K562 (cell line): ENCODE measurements around the gene TYRO3. TPM values are rescaled to one million over a fixed set of nuclear protein-coding genes. Genes with fewer than 3 reads are reported as not detected.

Source experiments
- ATAC-seq: fragments of 200-7000 bp; cut with Tn5 transposase; 3 replicates; pipeline ENCODE4 v1.9.1; 2020; ENCODE audit warnings: moderate library complexity
- BruUV-seq: library from RNA; stranded (reverse); fragments of 400-500 nt; replicated peaks from 2 replicates; lab custom pipeline; 2021; lab: Mats Ljungman, UMichigan
- CTCF ChIA-PET: fragments of 300-600 bp; formaldehyde crosslinking; extraction: SDS; loops from one replicate; lab custom pipeline; 2021; ENCODE audit warnings: low intra/inter-chr PET ratio; lab: Yijun Ruan, JAX
- POLR2A ChIA-PET: fragments of 300-600, 350-650 bp; sonication (Branson Sonifier 250); formaldehyde crosslinking; extraction: SDS; loops from one replicate; lab custom pipeline; 2021; ENCODE audit warnings: antibody characterized with exemption, inconsistent platforms; lab: Yijun Ruan, JAX
- DNase-seq, 4 experiments: peaks; one replicate each; pipeline versions ENCODE4 v3.0.0 to v3.0.0-alpha.2; 2011 to 2018; ENCODE audit warnings: low spot score in 3 of 4, mixed read lengths in 3 of 4; ENCODE audit errors: extremely low read depth in 1 of 4
- FAIRE-seq: peaks from 2 replicates; lab custom pipeline; 2011; peaks lifted over from hg19 to GRCh38; lab: Jason Lieb, UNC
- H2AFZ ChIP-seq: 2 replicates; pipeline ENCODE4 v1.6.0; 2011; ENCODE audit warnings: low read depth, low read length, control low read depth, inconsistent platforms
- H3K27ac ChIP-seq: fragments of 200-600 bp; 3 replicates; pipeline ENCODE4 v1.8.0; 2011; ENCODE audit warnings: low read depth, mild to moderate bottlenecking, control low read depth, inconsistent platforms, low read length, moderate library complexity, mixed read lengths; ENCODE audit errors: extremely low read depth
- H3K27me3 ChIP-seq, 2 experiments: fragments of 300-600 bp in 1 of 2; 2 replicates in 1 of 2; 3 replicates in 1 of 2; pipeline versions ENCODE4 v1.6.0 to v1.8.0; 2011; ENCODE audit warnings: inconsistent platforms in 2 of 2, low read length in 2 of 2, mild to moderate bottlenecking in 1 of 2, mixed read lengths in 1 of 2, moderate library complexity in 1 of 2; ENCODE audit not compliant: control insufficient read depth in 2 of 2, insufficient read depth in 2 of 2
- H3K36me3 ChIP-seq: fragments of 300-600 bp; 3 replicates; pipeline ENCODE4 v1.8.0; 2011; ENCODE audit warnings: mild to moderate bottlenecking, low read length, inconsistent platforms; ENCODE audit not compliant: control insufficient read depth, insufficient read depth
- H3K4me1 ChIP-seq, 2 experiments: fragments of 200-600 bp in 1 of 2; replicated peaks in 1 of 2; 2 replicates in 1 of 2; 3 replicates in 1 of 2; pipeline versions ENCODE4 v1.5.1 to v1.8.0; 2011; ENCODE audit warnings: inconsistent platforms in 2 of 2, low read length in 2 of 2, mild to moderate bottlenecking in 1 of 2, mixed read lengths in 1 of 2, moderate library complexity in 1 of 2; ENCODE audit not compliant: control insufficient read depth in 2 of 2, insufficient read depth in 2 of 2
- H3K4me2 ChIP-seq: 2 replicates; pipeline ENCODE4 v1.6.1; 2011; ENCODE audit warnings: low read length, control low read depth, inconsistent platforms, mixed read lengths; ENCODE audit not compliant: insufficient read depth
- H3K4me3 ChIP-seq: fragments of 200-600 bp; sonication (generic), shearing (Covaris generic); 2 replicates; pipeline ENCODE4 v1.5.1; 2016; ENCODE audit warnings: control low read depth, inconsistent platforms
- H3K79me2 ChIP-seq: fragments of 200-600 bp; 3 replicates; pipeline ENCODE4 v1.8.0; 2011; ENCODE audit warnings: low read length, inconsistent platforms; ENCODE audit not compliant: control insufficient read depth, insufficient read depth
- H3K9ac ChIP-seq, 2 experiments: 2 replicates each; pipeline versions ENCODE4 v1.6.0 to v1.6.1; 2011; ENCODE audit warnings: low read depth in 2 of 2, low read length in 2 of 2, control low read depth in 1 of 2, inconsistent platforms in 1 of 2, mild to moderate bottlenecking in 1 of 2, mixed read lengths in 1 of 2; ENCODE audit not compliant: insufficient read depth in 1 of 2
- H3K9me1 ChIP-seq: one replicate; pipeline ENCODE4 v1.6.0; 2011; ENCODE audit warnings: inconsistent platforms, mild to moderate bottlenecking, low read length, moderate library complexity; ENCODE audit not compliant: control insufficient read depth, insufficient read depth
- H3K9me3 ChIP-seq: replicated peaks from 2 replicates; pipeline ENCODE4 v1.5.1; 2011; ENCODE audit warnings: low read depth, low read length, inconsistent platforms; ENCODE audit not compliant: control insufficient read depth, insufficient read depth
- H4K20me1 ChIP-seq: replicated peaks from 2 replicates; pipeline ENCODE4 v1.6.1; 2011; ENCODE audit warnings: low read length, inconsistent platforms, mixed read lengths; ENCODE audit not compliant: control insufficient read depth, insufficient read depth
- BRF2 ChIP-seq: IDR thresholded peaks from 3 replicates; pipeline ENCODE4 v1.6.1; 2011; ENCODE audit warnings: borderline replicate concordance, mild to moderate bottlenecking; ENCODE audit not compliant: insufficient read length, insufficient read depth
- MYC ChIP-seq, 2 experiments: fragments of 250-450 bp in 1 of 2; sonication (Bioruptor Pico) in 1 of 2; IDR thresholded peaks; 2 replicates each; pipeline versions ENCODE4 v1.5.1 to v1.6.1; 2012 to 2021; ENCODE audit warnings: low read depth in 2 of 2, borderline replicate concordance in 1 of 2, improper control_type of control experiment in 1 of 2, low read length in 1 of 2, mild to moderate bottlenecking in 1 of 2, moderate library complexity in 1 of 2
- ZBTB33 ChIP-seq: sonication (generic); formaldehyde crosslinking; IDR thresholded peaks from 2 replicates; pipeline ENCODE4 v1.8.1; 2023; ENCODE audit warnings: mild to moderate bottlenecking, missing genetic modification reagents
- ZHX1 ChIP-seq: fragments of 150-350 bp; conservative IDR thresholded peaks from 2 replicates; pipeline ENCODE4 v1.6.1; 2014; ENCODE audit warnings: low read length
- ZNF717 ChIP-seq: fragments of 250-450 bp; sonication (Bioruptor Pico); IDR thresholded peaks from 2 replicates; pipeline ENCODE4 v1.5.0; 2021
- WGBS: fragments of 100-300 bp; shearing (Covaris generic); methylation state at CpG from one replicate; pipeline ENCODE4 v1.1.6; 2016; ENCODE audit warnings: low coverage, mixed read lengths; ENCODE audit not compliant: insufficient coverage; ENCODE audit errors: missing lambda C conversion rate; 5-methylcytosine and 5-hydroxymethylcytosine counted together
- in situ Hi-C: fragments of 300-500 bp; cut with MboI; formaldehyde crosslinking; loops from 4 replicates; pipeline ENCODE4 v1.15.0; 2018; ENCODE audit warnings: inconsistent platforms, mixed read lengths
- intact Hi-C: fragments of 100-400 bp; cut with micrococcal nuclease; formaldehyde crosslinking; loops from 2 replicates; pipeline ENCODE4 v1.14.2; 2022
- polyA plus RNA-seq, 8 experiments: library from polyadenylated mRNA; depleted of rRNA in 4 of 8; stranded (reverse) in 5 of 8; unstranded in 3 of 8; fragments of >200 nt; fragmentation: Nextera tagmentation in 2 of 8; fragmentation: Illumina TruSeq in 1 of 8; extraction: Ambion mirVana in 2 of 8; extraction: Trizol in 1 of 8; gene quantifications; 2 replicates each; pipeline versions ENCODE4 v1.2.1 to v1.2.3, GENCODE V29; 2011 to 2014; ENCODE audit warnings: inconsistent platforms in 1 of 8, missing spikeins in 1 of 8
- total RNA-seq, 7 experiments: library from RNA; depleted of rRNA in 6 of 7; stranded (reverse); fragments of >200 nt in 6 of 7; fragmentation: Illumina TruSeq in 2 of 7; extraction: Trizol in 2 of 7; gene quantifications; 2 replicates each; pipeline versions ENCODE4 v1.2.1 to v1.2.3, GENCODE V29; 2011 to 2021; ENCODE audit warnings: low replicate concordance in 1 of 7

TYRO3 gene
- total and polyA plus RNA-seq, 9 of the 15 experiments (the other 6 are each of a cell fraction or from before 2014, with no cell fraction given) = 2.6 to 39.6 (median 18.6) TPM

- TF ChIP-seq ZHX1 = no peak
These were observed 61.7 kb downstream of the TYRO3 start (continued) for GRCh38 chr15:41620536-41621199.

- H4K20me1 ChIP-seq = no peaks in the 10 kb centered on the region
- no peak overlapping the region for H3K27ac ChIP-seq
- no peak for FAIRE-seq
- H2AFZ ChIP-seq = no peak overlapping the region
- no peak for DNase-seq
- no TSS peak for BruUV-seq
- no peak overlapping the region for H3K4me3 ChIP-seq
- POLR2A ChIA-PET = no interaction called here
- CTCF ChIA-PET = no interaction called here
- H3K27me3 ChIP-seq = no peaks in the 10 kb centered on the region
- 79% methylated on average over 18 of the region's 104 CpGs for WGBS
- H3K79me2 ChIP-seq = no peaks in the 10 kb centered on the region
- 0 out of 2 replicates have a peak, but pooled peaks cover 6% of the 10 kb centered on the region for H3K9me3 ChIP-seq
- H3K36me3 ChIP-seq = no peaks in the 10 kb centered on the region
- no peak overlapping the region for H3K9ac ChIP-seq
- no peaks in the 10 kb centered on the region for H3K9me1 ChIP-seq
- intact Hi-C loops = no loop called here
- no peak for ATAC-seq
- no peaks in the 10 kb centered on the region for H3K4me1 ChIP-seq
- no peak overlapping the region for H3K4me2 ChIP-seq
- in situ Hi-C loops = no loop called here
- TF ChIP-seq ZBTB33 (CRISPR knock-in tag) (peak; percentile 79), MYC (IDR thresholded peaks at IDR 0.05; ENCODE audit: low read depth, low read length) (no peak), MYC (CRISPR knock-in tag; IDR thresholded peaks at IDR 0.05; ENCODE audit: borderline replicate concordance, low read depth) (no peak), BRF2 (no peak), ZNF717 (CRISPR knock-in tag) (no peak)
These were observed 62.5 kb downstream of the TYRO3 start for GRCh38 chr15:41621200-41622193.
